GM12875 (cell line): ENCODE data around the gene PACRG.

Experiments
- H3K4me3 ChIP-seq: one replicate; pipeline ENCODE4 v1.5.1; 2011; ENCODE audit warnings: low read depth, low read length, control low read depth
- CTCF ChIP-seq: IDR thresholded peaks from 2 replicates; pipeline ENCODE4 v1.5.1; 2011; ENCODE audit warnings: low read depth, mild to moderate bottlenecking, control low read depth, inconsistent platforms, low read length, moderate library complexity, borderline replicate concordance; ENCODE audit not compliant: insufficient read depth

PACRG gene

GRCh38 chr6:163248051-163248450 lies 520.3 kb downstream of the PACRG start:
- H3K4me3 ChIP-seq: no peak overlapping the region
- TF ChIP-seq CTCF: no peak

GRCh38 chr6:163249651-163250101 lies 521.9 kb downstream of the PACRG start:
- no peak overlapping the region for H3K4me3 ChIP-seq
- TF ChIP-seq CTCF: no peak

GRCh38 chr6:163250116-163250515 lies 522.3 kb downstream of the PACRG start:
- no peak overlapping the region for H3K4me3 ChIP-seq
- TF ChIP-seq CTCF: no peak

GRCh38 chr6:163252061-163252591 lies 524.4 kb downstream of the PACRG start:
- TF ChIP-seq CTCF: no peak
- no peak overlapping the region for H3K4me3 ChIP-seq

- TF ChIP-seq CTCF: no peak
- no peak overlapping the region for H3K4me3 ChIP-seq
Observed at GRCh38 chr6:163253556-163254213, 525.9 kb downstream of the PACRG start.

- no peak for TF ChIP-seq CTCF
- no peak overlapping the region for H3K4me3 ChIP-seq
Observed at GRCh38 chr6:163254341-163254835, 526.6 kb downstream of the PACRG start.

- H3K4me3 ChIP-seq: no peak overlapping the region
- TF ChIP-seq CTCF: no peak
Observed at GRCh38 chr6:163255265-163255664, 527.5 kb downstream of the PACRG start.
